HepG2 (cell line): ENCODE measurements around the gene SOCS1. TPM values are rescaled to one million over a fixed set of nuclear protein-coding genes. Genes with fewer than 3 reads are reported as not detected.
A peak's percentile ranks its signal among the peaks of the same experiment; 100 is the strongest.

Source experiments
- BRF2 ChIP-seq: sonication (generic); formaldehyde crosslinking; IDR thresholded peaks from 2 replicates; pipeline ENCODE4 v1.8.1; 2022; ENCODE audit warnings: mild to moderate bottlenecking, missing genetic modification reagents
- CBX5 ChIP-seq: sonication (generic); formaldehyde crosslinking; IDR thresholded peaks from 2 replicates; pipeline ENCODE4 v1.4.0; 2020; ENCODE audit warnings: missing genetic modification reagents, borderline replicate concordance
- DR1 ChIP-seq: sonication (generic); formaldehyde crosslinking; IDR thresholded peaks from 2 replicates; pipeline ENCODE4 v1.8.0; 2021; ENCODE audit warnings: mild to moderate bottlenecking, missing genetic modification reagents, inconsistent platforms
- FIP1L1 ChIP-seq: fragments of 200-400 bp; formaldehyde crosslinking; IDR thresholded peaks from 2 replicates; pipeline ENCODE4 v1.6.1; 2018; ENCODE audit warnings: low read depth, mild to moderate bottlenecking, low read length, moderate library complexity, borderline replicate concordance; ENCODE audit not compliant: insufficient read depth
- HDAC6 ChIP-seq: fragments of 200-600 bp; sonication (generic); IDR thresholded peaks from 2 replicates; pipeline ENCODE4 v1.7.0; 2017; ENCODE audit warnings: mild to moderate bottlenecking, antibody characterized with exemption, low read length, low read depth
- HNF4G ChIP-seq, 2 experiments: sonication (generic) in 1 of 2; formaldehyde crosslinking in 1 of 2; IDR thresholded peaks; 2 replicates each; pipeline versions ENCODE4 v1.4.0 to v1.6.1; 2011 to 2020; ENCODE audit warnings: borderline replicate concordance in 2 of 2, low read depth in 2 of 2, mild to moderate bottlenecking in 2 of 2, low read length in 1 of 2, missing genetic modification reagents in 1 of 2, moderate library complexity in 1 of 2
- WIZ ChIP-seq: sonication (generic); formaldehyde crosslinking; IDR thresholded peaks from 2 replicates; pipeline ENCODE4 v1.5.1; 2020; ENCODE audit warnings: mild to moderate bottlenecking, missing genetic modification reagents
- ZNF264 ChIP-seq: sonication (generic); formaldehyde crosslinking; IDR thresholded peaks from 2 replicates; pipeline ENCODE4 v1.4.0; 2020; ENCODE audit warnings: missing genetic modification reagents
- ZNF577 ChIP-seq: sonication (generic); formaldehyde crosslinking; IDR thresholded peaks from 2 replicates; pipeline ENCODE4 v1.4.0; 2020; ENCODE audit warnings: mild to moderate bottlenecking, low read depth, missing genetic modification reagents, borderline replicate concordance
- ZNF609 ChIP-seq: sonication (generic); formaldehyde crosslinking; IDR thresholded peaks from 2 replicates; pipeline ENCODE4 v1.4.0; 2020; ENCODE audit warnings: mild to moderate bottlenecking, missing genetic modification reagents, borderline replicate concordance
- ZNF761 ChIP-seq: sonication (generic); formaldehyde crosslinking; conservative IDR thresholded peaks from 2 replicates; pipeline ENCODE4 v1.4.0; 2020; ENCODE audit warnings: mild to moderate bottlenecking, missing genetic modification reagents
- ZNF891 ChIP-seq: sonication (generic); formaldehyde crosslinking; IDR thresholded peaks from 2 replicates; pipeline ENCODE4 v1.5.0; 2020; ENCODE audit warnings: mild to moderate bottlenecking, missing genetic modification reagents
- polyA plus RNA-seq, 8 experiments: library from polyadenylated mRNA; depleted of rRNA in 3 of 8; stranded (reverse) in 7 of 8; unstranded in 1 of 8; fragments of >200 nt; fragmentation: Illumina TruSeq in 4 of 8; extraction: Trizol in 4 of 8; gene quantifications; 2 replicates each; pipeline versions ENCODE4 v1.2.1 to v1.2.3, GENCODE V29; 2011 to 2016; ENCODE audit warnings: low read depth in 4 of 8, missing spikeins in 1 of 8, mixed read lengths in 1 of 8; ENCODE audit not compliant: insufficient read depth in 1 of 8
- total RNA-seq, 5 experiments: library from RNA; depleted of rRNA; stranded (reverse); fragments of >200 nt; fragmentation: Illumina TruSeq; extraction: Trizol; gene quantifications; 2 replicates each; pipeline ENCODE4 v1.2.3, GENCODE V29; 2016; ENCODE audit warnings: low read depth in 1 of 5
- TF ChIP-seq, protein P1 (sequence below): sonication (generic); formaldehyde crosslinking; IDR thresholded peaks from 2 replicates; pipeline ENCODE4 v1.5.1; 2020; ENCODE audit warnings: missing genetic modification reagents, mild to moderate bottlenecking, borderline replicate concordance
- TF ChIP-seq, protein P2 (sequence below): sonication (generic); formaldehyde crosslinking; IDR thresholded peaks from 2 replicates; pipeline ENCODE4 v1.9.0; 2021; ENCODE audit warnings: missing genetic modification reagents, borderline replicate concordance

SOCS1 gene
- total and polyA plus RNA-seq, 2 of the 13 experiments (the other 11 are each of a cell fraction or from before 2014, with no cell fraction given), result 5.3 to 6.3 TPM

- TF ChIP-seq ZNF577 (CRISPR knock-in tag) (no peak), ZNF891 (CRISPR knock-in tag) (no peak), DR1 (CRISPR knock-in tag) (no peak), ZNF264 (CRISPR knock-in tag) (no peak), BRF2 (CRISPR knock-in tag) (no peak), ZNF609 (CRISPR knock-in tag) (peak; percentile 46; the same call in 1 of the 2 replicates), WIZ (CRISPR knock-in tag) (no peak), ZNF761 (CRISPR knock-in tag) (no peak), HNF4G (IDR thresholded peaks at IDR 0.05; ENCODE audit: borderline replicate concordance, low read depth, low read length) (no peak), HNF4G (CRISPR knock-in tag; IDR thresholded peaks at IDR 0.05; ENCODE audit: borderline replicate concordance, low read depth) (no peak; the same call in 1 of the 2 replicates), HDAC6 (no peak), CBX5 (CRISPR knock-in tag) (no peak), FIP1L1 (no peak)
- TF ChIP-seq, protein P1, sequence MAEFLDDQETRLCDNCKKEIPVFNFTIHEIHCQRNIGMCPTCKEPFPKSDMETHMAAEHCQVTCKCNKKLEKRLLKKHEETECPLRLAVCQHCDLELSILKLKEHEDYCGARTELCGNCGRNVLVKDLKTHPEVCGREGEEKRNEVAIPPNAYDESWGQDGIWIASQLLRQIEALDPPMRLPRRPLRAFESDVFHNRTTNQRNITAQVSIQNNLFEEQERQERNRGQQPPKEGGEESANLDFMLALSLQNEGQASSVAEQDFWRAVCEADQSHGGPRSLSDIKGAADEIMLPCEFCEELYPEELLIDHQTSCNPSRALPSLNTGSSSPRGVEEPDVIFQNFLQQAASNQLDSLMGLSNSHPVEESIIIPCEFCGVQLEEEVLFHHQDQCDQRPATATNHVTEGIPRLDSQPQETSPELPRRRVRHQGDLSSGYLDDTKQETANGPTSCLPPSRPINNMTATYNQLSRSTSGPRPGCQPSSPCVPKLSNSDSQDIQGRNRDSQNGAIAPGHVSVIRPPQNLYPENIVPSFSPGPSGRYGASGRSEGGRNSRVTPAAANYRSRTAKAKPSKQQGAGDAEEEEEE (CRISPR knock-in tag), result no peak
- TF ChIP-seq, protein P2, sequence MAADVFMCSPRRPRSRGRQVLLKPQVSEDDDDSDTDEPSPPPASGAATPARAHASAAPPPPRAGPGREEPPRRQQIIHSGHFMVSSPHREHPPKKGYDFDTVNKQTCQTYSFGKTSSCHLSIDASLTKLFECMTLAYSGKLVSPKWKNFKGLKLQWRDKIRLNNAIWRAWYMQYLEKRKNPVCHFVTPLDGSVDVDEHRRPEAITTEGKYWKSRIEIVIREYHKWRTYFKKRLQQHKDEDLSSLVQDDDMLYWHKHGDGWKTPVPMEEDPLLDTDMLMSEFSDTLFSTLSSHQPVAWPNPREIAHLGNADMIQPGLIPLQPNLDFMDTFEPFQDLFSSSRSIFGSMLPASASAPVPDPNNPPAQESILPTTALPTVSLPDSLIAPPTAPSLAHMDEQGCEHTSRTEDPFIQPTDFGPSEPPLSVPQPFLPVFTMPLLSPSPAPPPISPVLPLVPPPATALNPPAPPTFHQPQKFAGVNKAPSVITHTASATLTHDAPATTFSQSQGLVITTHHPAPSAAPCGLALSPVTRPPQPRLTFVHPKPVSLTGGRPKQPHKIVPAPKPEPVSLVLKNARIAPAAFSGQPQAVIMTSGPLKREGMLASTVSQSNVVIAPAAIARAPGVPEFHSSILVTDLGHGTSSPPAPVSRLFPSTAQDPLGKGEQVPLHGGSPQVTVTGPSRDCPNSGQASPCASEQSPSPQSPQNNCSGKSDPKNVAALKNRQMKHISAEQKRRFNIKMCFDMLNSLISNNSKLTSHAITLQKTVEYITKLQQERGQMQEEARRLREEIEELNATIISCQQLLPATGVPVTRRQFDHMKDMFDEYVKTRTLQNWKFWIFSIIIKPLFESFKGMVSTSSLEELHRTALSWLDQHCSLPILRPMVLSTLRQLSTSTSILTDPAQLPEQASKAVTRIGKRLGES (CRISPR knock-in tag), result no peak
Observed at GRCh38 chr16:11276896-11277593, 21.0 kb upstream of the SOCS1 start (continued).
